PFSK-1 (cell line): ENCODE results near the gene PACS2.

Experiments
- FOXP2 ChIP-seq: optimal IDR thresholded peaks from 2 replicates; pipeline ENCODE3; 2011; ENCODE audit warnings: borderline replicate concordance, control low read depth, inconsistent platforms; ENCODE audit not compliant: insufficient read depth; ENCODE audit errors: extremely low read length, extremely low read depth
- POLR2AphosphoS5 ChIP-seq: IDR thresholded peaks from 2 replicates; pipeline ENCODE4 v1.6.1; 2012; ENCODE audit warnings: low read depth, mild to moderate bottlenecking, control low read depth, low read length, moderate library complexity
- REST ChIP-seq, 2 experiments: IDR thresholded peaks; 2 replicates each; pipeline versions ENCODE4 v1.6.1 to v1.8.0; 2011 to 2012; ENCODE audit warnings: low read depth in 2 of 2, low read length in 2 of 2, control low read depth in 1 of 2, inconsistent platforms in 1 of 2, mild to moderate bottlenecking in 1 of 2, moderate library complexity in 1 of 2; ENCODE audit not compliant: insufficient read depth in 1 of 2
- SIN3A ChIP-seq: IDR thresholded peaks from 2 replicates; pipeline ENCODE4 v1.6.1; 2012; ENCODE audit warnings: mild to moderate bottlenecking, low read length, moderate library complexity, borderline replicate concordance; ENCODE audit not compliant: insufficient read depth
- TAF1 ChIP-seq: IDR thresholded peaks from 2 replicates; pipeline ENCODE4 v1.6.1; 2012; ENCODE audit warnings: low read length, control low read depth, borderline replicate concordance; ENCODE audit not compliant: insufficient read depth

Gene PACS2

GRCh38 chr14:105285174-105285573, 29.4 kb upstream of the PACS2 start:
- TF ChIP-seq POLR2AphosphoS5 = no peak
- no peak for TF ChIP-seq FOXP2
- TF ChIP-seq SIN3A = no peak
- TF ChIP-seq TAF1 = no peak
- no peak for TF ChIP-seq REST (IDR thresholded peaks at IDR 0.05; ENCODE audit: insufficient read depth in 1 of 2, low read depth in 2 of 2, low read length in 2 of 2)

DNA sequence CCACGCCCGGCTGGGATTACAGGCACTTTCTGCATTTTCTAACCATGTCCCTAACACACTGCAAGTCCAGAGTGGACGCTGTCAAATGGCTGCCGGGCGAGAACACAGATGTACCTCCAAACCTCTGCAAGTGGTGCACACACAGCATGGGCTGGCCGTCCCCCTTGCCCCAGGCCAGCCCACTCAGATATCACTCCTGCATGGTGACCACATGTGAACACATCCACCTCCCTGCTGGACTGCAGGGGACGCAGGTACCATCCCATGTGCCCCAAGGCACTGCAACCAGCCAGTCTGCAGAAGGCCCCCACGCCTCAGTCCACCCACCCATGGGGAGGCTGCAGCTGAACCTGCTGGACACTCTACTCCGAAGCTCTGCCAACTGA, 27.8 kb upstream of the PACS2 start:
- no peak for TF ChIP-seq REST (IDR thresholded peaks at IDR 0.05; ENCODE audit: insufficient read depth in 1 of 2, low read depth in 2 of 2, low read length in 2 of 2)
- no peak for TF ChIP-seq TAF1
- TF ChIP-seq FOXP2 = no peak
- no peak for TF ChIP-seq POLR2AphosphoS5
- TF ChIP-seq SIN3A = no peak

GRCh38 chr14:105287249-105288102, 27.1 kb upstream of the PACS2 start:
- TF ChIP-seq REST (IDR thresholded peaks at IDR 0.05; ENCODE audit: insufficient read depth in 1 of 2, low read depth in 2 of 2, low read length in 2 of 2) (no peak), SIN3A (no peak), FOXP2 (no peak), TAF1 (no peak), POLR2AphosphoS5 (no peak)

DNA sequence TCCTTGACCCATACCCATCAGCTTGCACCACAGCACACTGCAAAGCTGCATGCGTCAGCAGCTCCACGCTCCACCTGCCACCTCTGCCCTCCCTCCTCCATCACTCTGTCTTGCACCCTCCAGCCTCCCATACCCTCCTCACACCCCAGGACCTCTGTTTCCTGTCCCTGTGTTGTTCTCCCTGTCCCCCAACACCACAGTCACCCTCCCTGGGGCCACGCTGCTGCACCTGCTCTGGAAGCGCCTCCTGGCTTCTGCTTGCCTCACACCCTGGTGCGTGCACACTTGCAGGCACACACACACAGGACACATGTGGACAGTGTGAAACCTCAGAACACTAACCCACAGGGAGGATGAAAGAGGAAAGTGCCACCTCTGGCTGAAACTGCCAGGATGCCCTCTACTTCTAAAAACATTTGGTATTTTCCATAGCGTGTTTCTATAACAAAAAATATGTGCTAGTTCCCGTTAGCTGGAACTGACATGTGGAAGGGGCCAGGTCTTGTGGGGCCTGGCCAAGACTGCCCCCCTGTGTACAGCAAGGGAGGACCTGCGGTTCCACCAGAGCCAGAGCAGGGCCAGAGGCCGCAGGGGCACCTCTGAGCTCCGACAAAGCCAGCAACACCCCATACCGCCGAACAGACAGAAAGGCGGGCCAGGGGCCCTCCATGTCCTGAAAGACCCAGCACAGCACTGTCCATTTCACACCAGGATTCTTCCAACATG, 23.8 kb upstream of the PACS2 start:
- TF ChIP-seq REST (IDR thresholded peaks at IDR 0.05; ENCODE audit: insufficient read depth in 1 of 2, low read depth in 2 of 2, low read length in 2 of 2) (no peak), POLR2AphosphoS5 (no peak), SIN3A (no peak), FOXP2 (no peak), TAF1 (no peak)
